Breast epithelium (tissue), 4 donors: Measurements from ENCODE around the gene PP2D1. TPM values are rescaled to one million over a fixed set of nuclear protein-coding genes. Genes with fewer than 3 reads are reported as not detected.
A peak's percentile ranks its signal among the peaks of the same experiment; 100 is the strongest.
"Not testable (repeated sequence)": the region's sequence is repeated elsewhere in the genome, so short reads cannot be mapped to it uniquely, and the experiment has no call there.

Source experiments
- DNase-seq, 2 donors: peaks; one replicate each; pipeline ENCODE4 v3.0.0-alpha.2; 2019; ENCODE audit warnings: low spot score in 2 of 2
- H3K27ac ChIP-seq, 2 donors: fragments of 200-600 bp; sonication (generic) in 1 of 2; one replicate each; pipeline ENCODE4 v1.5.1; 2016 to 2019; ENCODE audit warnings: mild to moderate bottlenecking in 1 of 2
- H3K27me3 ChIP-seq, 2 donors: fragments of 200-600 bp; sonication (generic) in 1 of 2; one replicate each; pipeline versions ENCODE4 v1.5.1 to v1.6.0; 2017 to 2019; ENCODE audit warnings: control low read depth in 1 of 2, mild to moderate bottlenecking in 1 of 2
- H3K36me3 ChIP-seq: fragments of 200-600 bp; one replicate; pipeline ENCODE4 v1.5.1; 2019
- H3K4me1 ChIP-seq, 2 donors: fragments of 200-600 bp; sonication (generic); one replicate each; pipeline ENCODE4 v1.5.1; 2016 to 2019; ENCODE audit warnings: control low read depth in 1 of 2
- H3K4me3 ChIP-seq, 3 donors: fragments of 200-600 bp; sonication (generic); 1 replicate in 2 of 3; 2 replicates in 1 of 3; pipeline ENCODE4 v1.5.1; 2016 to 2019; ENCODE audit warnings: mild to moderate bottlenecking in 3 of 3, moderate library complexity in 2 of 3
- H3K9me3 ChIP-seq, 2 donors: fragments of 200-600 bp; sonication (generic) in 1 of 2; one replicate each; pipeline ENCODE4 v1.5.1; 2016 to 2019; ENCODE audit warnings: control low read depth in 1 of 2
- POLR2A ChIP-seq: fragments of 450-650 bp; IDR thresholded peaks from one replicate; pipeline ENCODE4 v1.6.1; 2016; ENCODE audit warnings: antibody characterized with exemption, mild to moderate bottlenecking, moderate library complexity
- POLR2AphosphoS5 ChIP-seq, 3 donors: sonication (generic); formaldehyde crosslinking; IDR thresholded peaks; one replicate each; pipeline ENCODE4 v1.6.1; 2017; ENCODE audit warnings: antibody characterized with exemption in 3 of 3
- intact Hi-C: fragments of 100-400 bp; cut with DNase I; formaldehyde crosslinking; loops from one replicate; pipeline ENCODE4 v1.15.1; 2023; ENCODE audit warnings: low total_unique reads
- total RNA-seq, 3 donors: library from RNA; depleted of rRNA; stranded (reverse); fragments of >200 nt; gene quantifications; one replicate each; pipeline ENCODE4 v1.1.0, GENCODE V29; 2016
- TF ChIP-seq, protein P1 (sequence below), 3 donors: fragments of 450-650 bp; IDR thresholded peaks; one replicate each; pipeline ENCODE4 v1.5.1; 2016 to 2017; ENCODE audit warnings: antibody characterized with exemption in 3 of 3, mild to moderate bottlenecking in 3 of 3, moderate library complexity in 3 of 3

PP2D1 gene
- total RNA-seq, 3 donors from 2014 or later, result not detected

DNA sequence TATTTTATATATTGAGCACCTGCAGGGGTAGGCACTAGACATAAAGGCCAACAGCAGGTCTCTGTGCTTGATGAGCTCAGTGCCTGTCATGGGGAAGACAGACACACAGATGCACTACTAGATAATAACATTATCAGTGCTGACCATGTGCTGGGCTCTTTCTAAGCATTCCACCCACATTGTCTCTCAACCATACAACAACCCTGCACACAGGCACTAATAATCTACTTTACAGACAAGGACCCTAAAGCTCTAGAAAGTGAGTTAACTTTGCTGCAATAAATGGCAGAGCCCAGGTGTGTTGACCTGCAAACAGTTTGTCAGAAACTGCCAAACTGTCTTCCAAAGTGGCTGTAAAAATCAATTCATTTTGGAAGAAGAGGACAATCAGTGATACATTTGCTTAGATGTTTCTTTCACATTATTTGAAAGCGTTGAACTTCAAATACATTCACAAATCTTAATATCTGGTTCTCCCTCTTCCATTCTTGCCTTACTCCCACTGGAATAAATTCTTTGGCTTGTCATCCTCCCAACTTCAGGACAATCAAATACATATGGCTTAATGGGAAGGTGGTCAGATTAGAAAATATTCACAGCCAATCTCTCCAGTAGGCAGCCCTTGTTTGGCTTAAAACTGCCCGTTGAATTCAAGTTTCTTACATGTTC is 11.0 kb upstream of the PP2D1 start:
- H3K27ac ChIP-seq, result peak overlapping the region; percentile 73 to 81
- TF ChIP-seq POLR2A, result no peak
- TF ChIP-seq, protein P1, sequence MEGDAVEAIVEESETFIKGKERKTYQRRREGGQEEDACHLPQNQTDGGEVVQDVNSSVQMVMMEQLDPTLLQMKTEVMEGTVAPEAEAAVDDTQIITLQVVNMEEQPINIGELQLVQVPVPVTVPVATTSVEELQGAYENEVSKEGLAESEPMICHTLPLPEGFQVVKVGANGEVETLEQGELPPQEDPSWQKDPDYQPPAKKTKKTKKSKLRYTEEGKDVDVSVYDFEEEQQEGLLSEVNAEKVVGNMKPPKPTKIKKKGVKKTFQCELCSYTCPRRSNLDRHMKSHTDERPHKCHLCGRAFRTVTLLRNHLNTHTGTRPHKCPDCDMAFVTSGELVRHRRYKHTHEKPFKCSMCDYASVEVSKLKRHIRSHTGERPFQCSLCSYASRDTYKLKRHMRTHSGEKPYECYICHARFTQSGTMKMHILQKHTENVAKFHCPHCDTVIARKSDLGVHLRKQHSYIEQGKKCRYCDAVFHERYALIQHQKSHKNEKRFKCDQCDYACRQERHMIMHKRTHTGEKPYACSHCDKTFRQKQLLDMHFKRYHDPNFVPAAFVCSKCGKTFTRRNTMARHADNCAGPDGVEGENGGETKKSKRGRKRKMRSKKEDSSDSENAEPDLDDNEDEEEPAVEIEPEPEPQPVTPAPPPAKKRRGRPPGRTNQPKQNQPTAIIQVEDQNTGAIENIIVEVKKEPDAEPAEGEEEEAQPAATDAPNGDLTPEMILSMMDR (IDR thresholded peaks at IDR 0.05), result no peak
- TF ChIP-seq POLR2AphosphoS5 (IDR thresholded peaks at IDR 0.05), result no peak
- intact Hi-C loops, result loop anchor here (1.0 kb wide), 1 partner anchor 23 kb away; no protein-coding TSS in a partner anchor

DNA sequence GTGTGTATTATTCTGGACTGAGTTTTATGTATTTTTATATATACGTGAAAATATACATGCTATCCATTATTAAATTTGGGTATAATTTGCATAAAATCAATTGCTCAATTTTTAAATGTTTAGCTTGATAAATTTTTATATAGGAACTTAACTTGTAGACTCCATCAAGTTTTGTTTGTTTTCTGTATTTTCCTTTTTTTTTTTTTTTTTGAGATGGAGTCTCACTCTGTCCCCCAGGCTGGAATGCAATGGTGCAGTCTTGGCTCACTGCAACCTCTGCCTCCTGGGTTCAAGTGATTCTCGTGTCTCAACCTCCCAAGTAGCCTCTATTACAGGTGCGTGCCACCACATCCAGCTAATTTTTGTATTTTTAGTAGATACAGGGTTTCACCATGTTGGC is 4.0 kb upstream of the PP2D1 start:
- H3K9me3 ChIP-seq, intact Hi-C loops, H3K27me3 ChIP-seq, H3K27ac ChIP-seq, H3K4me1 ChIP-seq, H3K4me3 ChIP-seq, H3K36me3 ChIP-seq, DNase-seq: not testable (repeated sequence)

More for the DNA sequence above, 11.0 kb upstream of the PP2D1 start:
- Histone ChIP-seq H3K4me1 (peaks cover 0 to 9% of the 10 kb centered on the region in 2 donors), H3K9me3 (no peaks in the 10 kb centered on the region), H3K27me3 (no peaks in the 10 kb centered on the region), H3K4me3 (no peak overlapping the region), H3K36me3 (no peaks in the 10 kb centered on the region)
- DNase-seq, result no peak

DNA sequence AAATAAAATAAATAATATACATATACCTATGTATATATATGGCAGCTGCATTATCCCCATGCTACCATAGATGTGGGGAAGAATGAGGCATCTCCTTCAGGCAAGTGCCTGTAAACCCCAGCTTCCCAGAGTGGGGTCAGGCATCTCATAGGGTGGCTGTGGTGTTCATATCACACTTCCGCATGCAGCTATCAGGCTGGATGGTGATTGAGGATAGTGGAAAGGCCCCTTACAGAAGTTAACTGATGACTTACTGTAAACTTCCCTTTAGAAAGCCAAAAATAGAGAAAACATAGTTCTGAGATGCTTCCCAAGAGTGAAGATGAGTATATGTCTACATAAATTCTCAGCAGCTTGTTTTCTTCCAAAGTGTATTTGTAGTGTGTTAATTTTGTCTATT is 3.5 kb upstream of the PP2D1 start:
- Histone ChIP-seq H3K27ac (no peak overlapping the region), H3K9me3 (no peaks in the 10 kb centered on the region), H3K36me3 (no peaks in the 10 kb centered on the region), H3K27me3 (no peaks in the 10 kb centered on the region), H3K4me3 (no peak overlapping the region), H3K4me1 (no peaks in the 10 kb centered on the region)
- intact Hi-C loops, result no loop called here
- DNase-seq, result no peak
- TF ChIP-seq, protein P1 (IDR thresholded peaks at IDR 0.05), result no peak
- TF ChIP-seq POLR2A, result no peak
- TF ChIP-seq POLR2AphosphoS5 (IDR thresholded peaks at IDR 0.05), result no peak

DNA sequence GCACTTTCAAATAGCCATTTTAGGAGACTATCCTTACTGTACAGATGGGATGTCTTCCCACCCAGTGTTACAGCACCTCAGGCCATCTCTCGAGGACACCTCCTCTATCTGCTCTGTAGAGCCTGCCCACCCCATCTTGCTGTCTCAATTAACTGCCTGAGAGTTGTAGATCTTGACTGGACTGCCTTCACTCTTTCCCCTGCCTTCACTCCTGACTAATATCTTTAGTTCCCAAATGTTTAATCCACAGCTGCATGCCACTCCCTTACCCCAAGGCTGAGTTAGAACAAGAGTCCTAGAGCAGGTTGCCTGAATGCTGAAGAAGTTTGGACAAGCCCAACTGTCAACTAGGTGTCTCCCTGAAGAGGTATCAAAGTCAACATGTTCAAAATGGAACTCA is 1.3 kb upstream of the PP2D1 start:
- Histone ChIP-seq H3K9me3 (no peaks in the 10 kb centered on the region), H3K4me1 (no peaks in the 10 kb centered on the region), H3K27me3 (no peaks in the 10 kb centered on the region), H3K36me3 (no peaks in the 10 kb centered on the region), H3K4me3 (no peak overlapping the region), H3K27ac (no peak overlapping the region)
- TF ChIP-seq, protein P1 (IDR thresholded peaks at IDR 0.05), result no peak
- TF ChIP-seq POLR2AphosphoS5 (IDR thresholded peaks at IDR 0.05) (no peak), POLR2A (no peak)
- intact Hi-C loops, result no loop called here
- no peak for DNase-seq

DNA sequence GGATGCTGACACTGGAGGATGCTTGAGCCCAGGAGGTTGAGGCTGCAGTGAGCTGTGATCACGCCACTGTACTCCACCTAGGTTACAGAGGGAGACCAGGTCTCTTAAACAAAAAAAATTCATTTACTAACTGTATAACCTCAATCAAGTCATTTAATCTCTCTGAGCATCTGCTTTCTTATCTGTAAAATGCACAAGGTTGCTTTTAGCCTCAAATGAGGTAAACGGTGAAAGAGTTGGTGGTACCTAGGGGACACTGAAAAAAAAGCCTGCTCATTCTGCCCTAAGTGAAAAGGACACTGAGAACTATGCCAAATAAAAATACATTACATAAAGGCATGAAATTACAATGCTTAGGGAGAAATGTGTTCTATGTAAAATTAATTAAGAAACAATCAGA is 3.4 kb downstream of the PP2D1 start:
- no peak overlapping the region for H3K27ac ChIP-seq
- H3K27me3 ChIP-seq, result no peaks in the 10 kb centered on the region
- H3K36me3 ChIP-seq, result no peaks in the 10 kb centered on the region
- no peak for TF ChIP-seq POLR2A
- TF ChIP-seq, protein P1 (IDR thresholded peaks at IDR 0.05), result no peak
- TF ChIP-seq POLR2AphosphoS5 (IDR thresholded peaks at IDR 0.05), result no peak
- no peak for DNase-seq
- intact Hi-C loops, result no loop called here
- H3K4me1 ChIP-seq, result no peaks in the 10 kb centered on the region
- H3K9me3 ChIP-seq, result no peaks in the 10 kb centered on the region
- no peak overlapping the region for H3K4me3 ChIP-seq
